Measurements from ENCODE around the gene TM9SF4.
"Not testable (repeated sequence)": the region's sequence is repeated elsewhere in the genome, so short reads cannot be mapped to it uniquely, and the experiment has no call there.

TM9SF4 gene

DNA sequence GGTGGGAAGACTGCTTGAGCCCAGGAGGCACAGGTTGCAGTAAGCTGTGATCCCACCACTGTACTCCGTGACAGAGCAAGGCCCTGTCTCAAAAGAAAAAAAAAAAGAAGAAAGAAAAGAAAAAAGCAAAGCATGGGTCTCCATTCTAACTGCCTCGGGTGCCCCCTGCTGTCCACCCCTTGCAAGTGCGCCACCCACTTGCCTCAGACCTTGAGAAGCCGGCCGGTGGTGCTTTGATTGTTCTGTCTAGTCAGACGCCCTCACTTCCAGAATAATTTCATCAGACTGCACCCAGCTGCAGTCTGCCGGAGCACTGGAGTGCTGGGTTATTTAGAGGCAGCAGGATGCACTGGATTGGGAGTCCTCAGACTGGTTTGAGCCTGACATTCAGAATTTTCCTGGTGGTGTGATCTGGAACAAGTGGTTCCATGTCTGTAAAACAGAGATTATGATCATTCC lies 17.6 kb upstream of the TM9SF4 start:
- peak; percentile 92 for DNase-seq (ENCODE audit: low read depth, low spot score)

DNA sequence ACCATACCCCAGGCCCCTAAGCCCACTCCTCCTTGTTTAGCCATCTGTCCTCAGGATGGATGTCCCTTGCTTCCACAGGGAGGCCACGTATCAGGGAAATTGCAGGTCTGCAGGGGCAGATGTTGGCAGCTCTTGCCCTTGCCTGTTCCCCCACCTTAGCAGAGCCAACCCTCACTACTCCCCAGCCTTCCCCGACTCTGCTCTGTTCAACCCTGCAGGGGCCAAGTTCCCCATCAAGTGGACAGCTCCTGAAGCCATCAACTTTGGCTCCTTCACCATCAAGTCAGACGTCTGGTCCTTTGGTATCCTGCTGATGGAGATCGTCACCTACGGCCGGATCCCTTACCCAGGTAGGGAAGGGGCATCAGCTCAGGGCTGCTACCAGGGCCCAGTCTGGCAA lies 10.7 kb upstream of the TM9SF4 start:
- DNase-seq (ENCODE audit: low read depth, low spot score), result no peak

DNA sequence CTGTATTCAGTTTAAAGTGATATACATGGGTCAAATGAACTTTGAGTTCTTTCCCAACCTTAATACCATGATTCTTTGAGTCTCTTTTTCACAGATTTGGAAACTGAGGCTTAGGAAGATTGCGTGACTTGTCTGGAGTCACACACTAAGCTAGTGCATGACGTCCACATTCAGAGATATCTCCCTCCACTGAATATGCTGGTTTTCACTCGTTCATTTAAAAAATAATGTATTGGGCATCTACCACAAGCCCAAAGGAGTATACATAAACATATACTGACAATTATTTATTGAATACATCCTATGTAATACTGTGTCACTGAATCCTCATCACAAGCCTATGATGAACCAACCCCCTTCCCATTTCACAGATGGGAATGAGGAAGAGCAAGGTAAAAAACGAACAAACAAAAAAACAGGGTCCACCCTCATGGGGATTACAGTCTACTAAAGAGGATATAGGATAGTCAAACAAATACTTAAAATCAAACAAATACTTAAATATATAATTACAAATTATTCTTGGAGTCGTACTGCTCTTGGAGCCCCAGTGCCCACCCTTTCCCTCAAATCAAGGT lies 611 bp upstream of the TM9SF4 start:
- no peak for DNase-seq (ENCODE audit: low read depth, low spot score)

DNA sequence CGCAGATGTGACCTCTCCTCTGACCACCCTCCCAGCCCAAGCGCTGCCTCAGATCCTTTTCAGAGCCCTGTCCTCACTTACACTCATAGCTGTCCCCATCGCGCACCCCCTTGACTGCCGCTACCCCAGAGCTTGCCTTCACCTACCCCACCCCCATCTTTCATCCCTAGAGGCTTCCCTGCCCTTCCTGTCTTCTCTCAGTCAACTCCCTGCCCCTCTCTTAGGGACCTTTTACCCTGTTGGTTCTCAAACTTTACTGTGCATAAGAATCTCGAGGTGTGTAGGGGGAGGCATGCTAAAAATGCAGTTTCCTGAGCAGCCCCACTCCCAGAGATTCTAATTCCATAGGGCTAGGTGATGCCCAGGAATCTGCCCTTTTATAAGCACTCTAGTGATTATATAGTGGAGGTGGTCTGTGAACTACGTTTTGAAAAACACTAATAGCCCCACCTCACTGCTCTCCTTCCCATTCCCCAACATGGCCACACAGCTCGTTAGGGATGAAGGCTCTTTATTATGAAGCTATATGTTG lies 725 bp downstream of the TM9SF4 start:
- no peak for DNase-seq (ENCODE audit: low read depth, low spot score)

DNA sequence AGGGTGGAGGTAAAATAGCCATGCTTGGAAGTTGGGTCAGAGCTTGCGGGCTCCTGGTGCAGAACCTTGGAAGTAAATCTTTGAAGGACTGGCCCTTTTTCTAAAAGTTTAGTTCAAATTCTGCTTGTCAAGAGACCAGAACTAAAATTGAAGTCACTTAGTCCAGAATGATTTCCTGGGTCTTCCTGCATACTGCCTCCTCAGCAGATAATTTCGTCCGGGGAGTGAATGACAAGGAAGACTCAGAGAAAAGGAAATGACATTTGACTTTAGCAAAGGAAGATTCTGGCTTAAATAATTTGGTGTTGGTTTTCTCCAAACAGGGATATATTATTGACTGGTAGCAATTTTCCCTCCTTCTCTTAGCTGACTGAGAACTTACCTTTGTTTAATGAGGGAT lies 1.2 kb downstream of the TM9SF4 start:
- no peak for DNase-seq (ENCODE audit: low read depth, low spot score)

DNA sequence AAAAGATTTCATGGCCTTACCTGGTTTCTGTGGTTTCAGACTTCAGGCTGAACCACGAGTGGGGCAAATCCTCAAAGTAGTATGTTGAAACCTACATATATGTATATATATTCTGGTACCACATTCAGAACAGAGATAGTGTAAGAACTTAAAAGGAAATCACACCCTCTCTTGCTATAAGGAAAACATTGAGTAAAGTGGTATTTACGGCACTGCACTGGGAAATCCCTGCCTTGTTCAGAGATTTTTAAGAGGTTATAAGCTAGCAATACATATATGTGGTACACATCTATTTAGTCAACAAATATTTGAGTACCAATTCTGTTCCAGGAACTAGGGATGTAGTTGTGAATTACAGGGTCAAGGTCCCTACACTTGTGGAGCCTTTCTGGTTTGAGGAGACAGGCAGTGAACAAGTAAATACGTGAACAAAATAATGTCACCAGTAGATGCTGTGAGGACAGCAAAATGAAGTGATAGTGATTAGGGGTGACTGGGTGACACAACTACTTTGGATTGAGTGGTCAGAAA lies 1.7 kb downstream of the TM9SF4 start:
- no peak for DNase-seq (ENCODE audit: low read depth, low spot score)

DNA sequence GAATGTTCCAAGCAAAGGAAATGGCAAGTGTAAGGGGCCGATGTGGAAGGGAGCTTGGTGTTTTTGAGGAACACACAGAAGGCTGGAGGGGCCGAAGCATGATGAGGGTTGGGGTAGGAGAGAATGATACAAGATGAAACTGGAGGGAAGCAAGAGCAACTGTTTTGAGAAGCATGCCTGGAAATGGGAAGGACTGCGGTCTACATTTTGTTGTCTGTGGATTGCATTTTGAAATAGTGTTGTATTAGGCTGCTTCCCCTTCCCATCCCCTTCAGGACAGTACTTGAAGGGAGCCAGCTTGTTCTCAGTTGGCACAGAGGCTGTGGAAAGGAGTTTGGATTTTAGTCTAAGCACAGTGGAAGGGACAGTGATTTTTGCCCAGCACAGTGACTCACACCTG lies 2.2 kb downstream of the TM9SF4 start:
- DNase-seq (ENCODE audit: low read depth, low spot score), result no peak

DNA sequence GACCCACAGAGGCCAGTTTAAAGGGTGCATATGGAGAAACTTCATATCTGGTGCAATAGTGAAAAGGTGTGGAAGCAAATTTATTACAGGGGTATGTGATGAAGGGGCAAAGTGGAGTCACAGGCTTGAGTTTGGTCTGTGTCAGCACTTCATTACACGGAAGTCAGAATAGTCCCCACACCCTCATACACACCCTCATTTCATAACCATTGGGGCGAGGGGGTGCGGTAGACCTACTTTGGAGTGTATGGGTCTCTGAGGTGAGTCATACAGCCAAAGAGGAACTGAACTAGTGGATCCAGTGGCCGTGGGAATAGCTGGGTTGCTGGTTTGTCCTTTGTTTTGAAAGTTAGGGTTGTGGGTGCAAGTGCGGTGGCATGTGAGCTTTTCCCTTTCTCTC lies 3.3 kb downstream of the TM9SF4 start:
- DNase-seq (ENCODE audit: low read depth, low spot score), result no peak

DNA sequence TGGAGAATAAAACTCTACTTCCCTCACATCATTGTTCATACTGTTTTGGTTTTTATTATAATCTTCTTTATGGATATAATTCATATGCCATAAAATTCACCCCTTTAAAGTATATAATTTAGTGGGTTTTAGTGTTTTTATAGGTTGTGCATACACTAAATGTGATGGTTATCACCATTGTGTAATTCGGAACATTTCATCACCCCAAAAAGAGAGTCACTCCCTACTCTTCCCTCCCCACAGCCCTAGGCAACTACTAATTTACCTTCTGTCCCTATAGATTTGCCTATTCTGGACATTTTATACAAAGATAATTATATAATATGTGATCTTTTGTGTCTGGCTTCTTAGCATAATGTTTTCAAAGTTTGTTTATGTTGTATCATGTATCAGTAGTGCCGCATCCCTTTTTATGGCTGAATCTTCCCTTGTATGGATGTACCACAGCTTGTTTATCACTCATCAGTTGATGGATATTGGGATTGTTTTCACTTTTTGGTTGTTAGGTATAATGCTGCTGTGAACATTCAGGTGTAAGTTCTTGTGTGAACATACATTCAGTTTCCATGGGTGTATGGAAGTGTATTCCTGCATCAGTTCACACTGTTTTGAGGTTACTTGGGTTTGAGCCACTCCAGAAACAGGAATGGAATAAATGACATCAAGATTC lies 4.2 kb downstream of the TM9SF4 start:
- no peak for DNase-seq (ENCODE audit: low read depth, low spot score)

DNA sequence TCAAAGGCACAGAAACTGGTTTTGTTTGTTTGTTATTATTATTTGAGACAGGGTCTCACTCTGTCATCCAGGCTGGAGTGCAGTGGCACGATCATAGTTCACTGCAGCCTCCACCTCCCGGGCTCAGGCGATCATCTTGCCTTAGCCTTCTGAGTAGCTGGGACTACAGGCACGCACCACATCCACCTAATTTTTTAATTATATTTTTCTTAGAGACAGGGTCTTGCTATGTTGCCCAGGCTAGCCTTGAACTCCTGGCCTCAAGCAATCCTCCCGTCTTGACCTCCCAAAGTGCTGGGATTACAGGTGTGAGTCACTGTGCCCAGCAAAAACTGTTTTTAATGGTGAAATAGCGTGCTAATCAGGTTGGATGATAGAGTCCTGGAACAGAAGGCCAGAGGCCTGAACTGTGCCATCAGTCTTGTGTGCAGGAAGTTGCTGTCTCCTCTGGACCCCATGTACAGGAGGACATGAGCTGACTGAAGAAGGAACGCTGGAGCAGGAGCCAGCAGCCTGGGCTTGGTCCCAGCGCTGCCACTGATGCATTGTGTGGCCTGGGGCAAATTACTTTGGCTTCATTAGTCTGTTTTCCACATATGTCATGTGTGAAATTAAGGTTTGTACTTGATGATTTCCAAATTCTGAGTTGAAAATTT lies 4.9 kb downstream of the TM9SF4 start:
- no peak for DNase-seq (ENCODE audit: low read depth, low spot score)

DNA sequence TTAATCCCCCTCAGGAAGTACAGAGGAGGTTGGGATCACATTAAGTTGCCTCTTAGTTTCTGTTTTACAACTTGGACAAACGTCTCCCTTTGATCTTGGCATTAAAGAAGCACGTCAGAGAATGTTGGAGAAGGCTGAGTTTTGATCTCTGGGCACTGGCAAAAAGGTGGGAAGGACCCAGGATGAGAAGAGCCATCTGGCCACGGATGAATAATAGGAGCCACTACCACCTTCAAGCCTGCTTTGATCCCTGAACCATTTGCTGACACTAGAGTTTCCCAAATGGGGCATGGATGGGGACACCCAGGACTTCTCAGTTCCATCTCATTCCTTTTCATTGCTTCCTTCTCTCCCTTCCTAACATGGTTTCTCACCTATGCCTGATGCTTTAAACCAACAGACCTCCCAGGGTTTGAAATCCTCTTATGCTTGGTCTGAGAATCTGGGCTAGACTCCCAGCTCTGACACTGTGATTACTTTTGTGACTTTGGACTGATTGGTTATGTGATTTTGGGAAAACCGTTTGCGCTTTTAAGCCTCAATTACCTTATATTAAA lies 5.8 kb downstream of the TM9SF4 start:
- no peak for DNase-seq (ENCODE audit: low read depth, low spot score)

DNA sequence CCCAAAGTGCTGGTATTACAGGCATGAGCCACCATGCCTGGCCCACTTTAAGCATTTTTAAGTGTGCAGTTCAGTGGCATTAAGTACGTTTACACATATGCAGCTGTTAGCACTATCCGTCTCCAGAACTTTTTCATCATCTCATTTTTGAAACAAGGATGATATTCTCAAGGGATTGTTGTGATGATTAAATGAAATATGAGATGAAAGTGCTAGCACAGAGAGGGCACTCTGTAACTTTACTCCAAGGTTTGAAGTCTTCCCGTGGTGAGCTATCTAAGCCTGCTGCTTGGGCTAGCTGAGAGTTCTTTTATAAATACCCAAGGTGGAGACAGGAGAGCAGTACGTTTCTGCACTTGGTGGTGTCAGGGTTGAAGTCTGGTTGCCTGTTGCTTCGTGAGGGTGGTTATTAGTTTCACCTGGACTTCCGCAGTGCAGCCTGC lies 6.6 kb downstream of the TM9SF4 start:
- no peak for DNase-seq (ENCODE audit: low read depth, low spot score)

DNA sequence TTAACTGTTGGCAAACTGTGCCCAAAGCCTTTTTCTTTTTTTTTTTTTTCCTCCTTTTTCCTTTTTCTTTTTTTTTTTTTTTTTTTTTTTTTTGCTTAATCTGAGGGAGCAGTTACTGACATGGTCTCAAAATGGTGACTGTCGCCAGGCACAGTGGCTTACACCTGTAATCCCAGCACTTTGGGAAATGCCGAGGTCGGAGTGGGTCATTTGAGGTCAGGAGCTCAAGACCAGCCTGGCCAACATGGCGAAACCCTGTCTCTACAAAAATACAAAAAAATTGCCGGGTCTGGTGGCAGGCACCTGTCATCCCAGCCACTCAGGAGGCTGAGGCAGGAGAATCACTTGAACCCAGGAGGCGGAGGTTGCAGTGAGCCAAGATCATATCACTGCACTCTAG lies 7.3 kb downstream of the TM9SF4 start:
- DNase-seq (ENCODE audit: low read depth, low spot score), result not testable (repeated sequence)

DNA sequence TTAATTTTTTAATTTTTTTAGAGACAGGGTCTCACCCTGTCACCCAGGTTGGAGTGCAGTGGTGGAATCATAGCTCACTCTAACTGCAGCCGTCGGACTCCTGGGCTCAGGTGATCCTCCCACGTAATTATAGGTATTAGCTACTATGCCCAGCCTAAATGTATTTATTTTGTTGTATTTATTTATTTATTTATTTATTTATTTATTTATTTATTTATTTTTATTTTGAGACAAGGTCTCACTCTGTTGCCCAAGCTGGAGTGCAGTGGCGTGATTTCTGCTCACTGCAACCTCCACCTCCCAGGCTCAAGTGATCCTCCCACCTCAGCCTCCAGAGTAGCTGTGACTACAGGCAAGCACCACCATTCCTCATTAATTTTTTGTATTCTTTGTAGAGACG lies 8.9 kb downstream of the TM9SF4 start:
- not testable (repeated sequence) for DNase-seq (ENCODE audit: low read depth, low spot score)

DNA sequence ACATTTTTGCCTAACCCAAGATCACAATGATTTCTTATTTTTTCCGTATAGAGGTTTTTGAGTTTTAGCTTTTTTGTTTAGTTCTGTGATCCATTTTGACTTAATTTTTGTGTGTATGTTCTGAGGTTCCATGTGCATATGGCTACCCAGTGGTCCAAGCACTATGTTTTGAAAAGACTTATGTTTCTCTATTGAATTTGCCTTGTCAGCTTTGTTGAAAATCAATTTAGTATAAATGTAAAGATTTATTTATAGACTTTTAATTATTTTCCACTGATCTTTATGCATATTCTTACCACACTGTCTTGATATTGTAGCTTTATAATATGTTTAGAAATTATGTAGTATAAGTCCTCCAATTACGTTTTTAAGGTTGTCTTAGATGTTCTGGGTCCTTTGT lies 10.2 kb downstream of the TM9SF4 start:
- DNase-seq (ENCODE audit: low read depth, low spot score), result no peak

DNA sequence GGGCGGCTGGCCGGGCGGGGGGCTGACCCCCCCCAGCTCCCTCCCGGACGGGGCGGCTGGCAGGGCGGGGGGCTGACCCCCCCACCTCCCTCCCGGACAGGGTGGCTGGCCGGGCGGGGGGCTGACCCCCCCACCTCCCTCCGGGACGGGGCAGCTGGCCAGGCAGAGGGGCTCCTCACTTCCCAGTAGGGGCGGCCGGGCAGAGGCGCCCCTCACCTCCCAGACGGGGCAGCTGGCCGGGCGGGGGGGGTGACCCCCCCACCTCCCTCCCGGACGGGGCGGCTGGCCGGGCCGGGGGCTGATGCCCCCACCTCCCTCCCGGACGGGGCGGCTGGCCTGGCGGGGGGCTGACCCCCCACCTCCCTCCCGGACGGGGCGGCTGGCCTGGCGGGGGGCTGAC lies 12.4 kb downstream of the TM9SF4 start:
- not testable (repeated sequence) for DNase-seq (ENCODE audit: low read depth, low spot score)

DNA sequence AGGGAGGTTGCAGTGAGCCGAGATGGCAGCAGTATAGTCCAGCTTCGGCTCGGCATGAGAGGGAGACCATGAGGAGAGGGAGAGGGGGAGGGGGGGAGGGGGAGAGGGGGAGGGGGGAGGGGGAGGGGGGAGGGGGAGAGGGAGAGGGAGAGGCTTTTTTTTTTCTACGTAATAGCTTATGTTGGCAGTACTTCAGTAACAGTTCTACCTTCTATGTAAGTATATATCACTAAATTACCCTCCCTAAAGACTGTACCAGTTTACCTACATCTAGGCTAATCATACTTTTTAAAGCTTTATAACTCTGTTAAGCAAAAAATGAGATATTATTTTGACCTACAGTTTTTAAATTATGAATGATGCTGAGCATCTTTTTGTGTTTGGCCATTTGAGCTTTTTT lies 13.6 kb downstream of the TM9SF4 start:
- no peak for DNase-seq (ENCODE audit: low read depth, low spot score)

DNA sequence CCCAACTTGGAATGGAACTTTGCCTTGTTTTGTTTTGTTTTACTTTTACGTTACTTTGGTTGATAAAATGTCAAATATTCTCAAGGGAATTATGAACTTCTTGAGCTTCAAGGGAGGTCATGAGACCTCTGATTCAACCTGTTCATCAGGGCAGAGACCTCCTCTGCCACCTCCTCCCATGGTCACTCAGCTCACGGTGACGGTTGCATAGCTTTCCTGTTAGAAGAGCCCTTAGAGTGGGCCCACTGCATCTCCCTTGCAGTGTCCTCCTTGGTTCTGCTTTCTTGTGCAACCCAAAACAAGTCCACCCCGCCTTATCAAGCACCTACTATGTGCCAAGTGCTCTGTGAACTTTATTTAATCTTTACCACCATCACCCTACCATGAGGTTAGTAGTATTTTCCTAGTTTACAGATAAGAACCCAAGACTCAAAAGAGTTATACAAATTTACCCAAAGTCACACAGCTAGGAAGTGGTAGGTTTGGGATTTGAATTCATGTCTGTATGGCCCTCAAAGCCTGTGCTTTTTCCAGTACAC lies 15.5 kb downstream of the TM9SF4 start:
- DNase-seq (ENCODE audit: low read depth, low spot score), result no peak

DNA sequence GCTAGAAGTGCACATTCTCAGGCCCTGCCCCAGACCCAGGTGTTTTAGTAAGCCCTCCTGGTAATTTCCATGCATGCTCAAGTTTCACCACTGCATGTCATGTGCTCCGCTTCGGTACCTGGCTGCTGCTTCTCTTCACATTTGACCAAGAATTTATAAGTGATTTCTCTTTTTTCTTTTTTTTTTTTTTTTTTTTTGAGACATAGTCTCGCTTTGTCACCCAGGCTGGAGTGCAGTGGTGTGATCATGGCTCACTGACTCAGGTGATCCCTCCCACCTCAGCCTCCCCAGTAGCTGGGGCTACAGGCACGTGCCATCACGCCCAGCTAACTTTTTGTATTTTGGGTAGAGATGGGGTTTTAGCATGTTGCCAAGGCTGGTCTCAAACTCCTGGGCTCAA lies 16.0 kb downstream of the TM9SF4 start:
- DNase-seq (ENCODE audit: low read depth, low spot score), result no peak

DNA sequence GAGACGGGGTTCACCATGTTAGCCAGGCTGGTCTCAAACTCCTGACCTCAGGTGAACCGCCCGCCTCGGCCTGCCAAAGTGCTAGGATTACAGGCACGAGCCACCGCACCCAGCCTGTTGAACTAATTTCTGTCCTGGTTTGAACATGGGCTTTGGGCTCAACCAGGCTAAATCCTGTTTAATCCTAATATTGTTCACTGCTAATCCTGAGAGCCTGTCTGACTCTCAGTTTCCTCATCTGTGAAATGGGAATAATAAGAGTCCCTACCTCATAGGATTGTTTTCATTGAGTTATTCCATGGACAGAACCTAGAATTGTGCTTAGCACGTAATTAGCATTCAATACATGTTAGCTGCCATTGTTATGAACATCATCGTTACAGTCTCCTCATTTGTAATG lies 17.4 kb downstream of the TM9SF4 start:
- DNase-seq (ENCODE audit: low read depth, low spot score), result no peak

DNA sequence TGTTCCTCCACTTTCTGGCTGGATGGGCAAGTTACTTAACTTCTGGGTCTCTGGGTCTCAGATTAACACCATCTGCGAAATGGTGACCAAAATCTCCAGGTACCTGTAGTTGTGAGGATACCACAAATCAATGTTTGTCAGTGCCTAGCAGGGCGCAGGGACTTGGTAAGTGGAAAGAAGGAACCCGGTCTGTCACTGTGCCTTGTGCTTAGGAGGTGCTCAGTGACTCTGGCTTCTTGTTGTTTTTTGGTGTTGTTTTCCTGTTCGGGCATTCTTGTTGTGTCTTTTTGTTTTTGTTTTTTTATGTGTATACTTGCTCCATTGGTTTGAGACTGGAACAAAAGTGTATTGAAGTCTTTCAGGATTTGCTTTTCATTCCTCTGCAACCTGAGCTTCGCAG lies 17.8 kb downstream of the TM9SF4 start:
- no peak for DNase-seq (ENCODE audit: low read depth, low spot score)

DNA sequence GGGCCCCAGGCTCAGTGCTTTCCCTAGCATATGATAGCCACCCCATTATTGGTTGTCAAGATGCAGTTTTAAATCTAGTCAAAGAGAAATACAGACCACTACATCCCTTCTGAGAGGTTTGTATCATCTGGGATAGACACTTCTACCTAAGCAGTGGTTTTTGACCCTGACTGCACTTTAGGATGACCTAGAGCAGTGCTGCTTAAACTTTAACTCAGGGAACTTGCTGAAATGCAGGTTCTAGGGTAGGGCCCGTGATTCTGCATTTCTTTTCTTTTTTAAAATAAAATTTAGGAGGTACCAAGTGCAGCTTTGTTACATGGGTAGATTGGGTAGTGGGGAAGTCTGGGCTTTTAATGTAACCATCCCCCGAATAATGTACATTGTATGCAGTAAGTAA lies 18.7 kb downstream of the TM9SF4 start:
- no peak for DNase-seq (ENCODE audit: low read depth, low spot score)
